GM12892 (cell line): ENCODE data around the gene YPEL3.

Experiments used
- POLR2A ChIP-seq: IDR thresholded peaks from 2 replicates; pipeline ENCODE4 v1.6.1; 2011; ENCODE audit warnings: low read depth, low read length, control low read depth
- POLR2AphosphoS5 ChIP-seq: IDR thresholded peaks from 2 replicates; pipeline ENCODE4 v1.6.1; 2011; ENCODE audit warnings: low read depth, low read length, control low read depth

DNA sequence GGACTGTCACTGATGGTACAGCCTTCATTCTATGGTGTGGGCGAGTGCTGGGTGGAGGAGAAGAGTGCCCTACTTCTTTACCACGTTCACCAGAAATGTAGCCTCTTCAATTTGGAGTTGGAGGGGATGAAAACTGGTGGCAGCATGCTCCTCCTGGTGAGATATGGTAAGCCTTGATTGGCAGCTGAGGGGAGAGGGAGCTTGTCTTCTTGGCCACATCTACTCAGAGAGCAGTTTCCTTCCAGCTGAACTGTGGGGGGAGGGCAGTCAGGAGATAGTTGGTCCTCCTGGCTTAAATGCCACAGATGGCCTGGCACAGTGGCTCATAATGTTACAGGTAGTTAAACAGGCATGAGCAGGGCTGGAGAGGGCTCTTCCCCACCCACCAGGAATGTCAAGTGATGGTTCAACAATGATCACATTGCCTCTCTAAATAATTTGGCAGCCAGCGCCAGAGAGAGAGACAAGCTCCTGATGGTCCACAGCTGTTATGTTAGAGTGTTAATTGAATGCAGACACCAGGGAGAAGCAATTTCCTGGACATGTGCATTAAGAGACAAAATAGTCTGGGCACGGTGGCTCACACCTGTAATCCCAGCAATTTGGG lies 36.0 kb upstream of the YPEL3 start:
- TF ChIP-seq POLR2A: no peak
- no peak for TF ChIP-seq POLR2AphosphoS5
